ENCODE measurements around the gene ADH4.
"Not testable (repeated sequence)": the region's sequence is repeated elsewhere in the genome, so short reads cannot be mapped to it uniquely, and the experiment has no call there.

The ADH4 gene

GRCh38 chr4:99136329-99136728 is 7.8 kb downstream of the ADH4 start:
- no peak overlapping the region for H3K27ac ChIP-seq (ENCODE audit: low read length)
- no peaks in the 10 kb centered on the region for H3K36me3 ChIP-seq (ENCODE audit: control insufficient read depth, insufficient read depth, low read length)
- no peaks in the 10 kb centered on the region for H3K4me1 ChIP-seq (ENCODE audit: control insufficient read depth, insufficient read depth, low read length)
- no peaks in the 10 kb centered on the region for H3K27me3 ChIP-seq (ENCODE audit: control insufficient read depth, insufficient read depth, low read length)
- no peak overlapping the region for H3K4me3 ChIP-seq (ENCODE audit: low read length)
- no peaks in the 10 kb centered on the region for H3K9me3 ChIP-seq (ENCODE audit: control insufficient read depth, insufficient read depth, low read length)
- DNase-seq (ENCODE audit: low read depth, low spot score) = no peak

- no peaks in the 10 kb centered on the region for H3K27me3 ChIP-seq (ENCODE audit: control insufficient read depth, insufficient read depth, low read length)
- H3K4me3 ChIP-seq (ENCODE audit: low read length) = no peak overlapping the region
- WGBS (ENCODE audit: insufficient coverage, insufficient read length) = no CpG with 5 or more reads among the region's 3 CpGs
- H3K36me3 ChIP-seq (ENCODE audit: control insufficient read depth, insufficient read depth, low read length) = no peaks in the 10 kb centered on the region
- no peak overlapping the region for H3K27ac ChIP-seq (ENCODE audit: low read length)
- H3K4me1 ChIP-seq (ENCODE audit: control insufficient read depth, insufficient read depth, low read length) = no peaks in the 10 kb centered on the region
- no peaks in the 10 kb centered on the region for H3K9me3 ChIP-seq (ENCODE audit: control insufficient read depth, insufficient read depth, low read length)
- no peak for DNase-seq (ENCODE audit: low read depth, low spot score)
Measured at GRCh38 chr4:99135541-99136162, 8.4 kb downstream of the ADH4 start.

- 100% methylated on average over 1 of the region's 3 CpGs for WGBS (ENCODE audit: insufficient coverage, insufficient read length)
- Histone ChIP-seq H3K27ac (ENCODE audit: low read length) (no peak overlapping the region), H3K4me1 (ENCODE audit: control insufficient read depth, insufficient read depth, low read length) (no peaks in the 10 kb centered on the region), H3K27me3 (ENCODE audit: control insufficient read depth, insufficient read depth, low read length) (no peaks in the 10 kb centered on the region), H3K4me3 (ENCODE audit: low read length) (no peak overlapping the region), H3K9me3 (ENCODE audit: control insufficient read depth, insufficient read depth, low read length) (no peaks in the 10 kb centered on the region), H3K36me3 (ENCODE audit: control insufficient read depth, insufficient read depth, low read length) (no peaks in the 10 kb centered on the region)
- no peak for DNase-seq (ENCODE audit: low read depth, low spot score)
Measured at GRCh38 chr4:99134586-99134985, 9.5 kb downstream of the ADH4 start.

- Histone ChIP-seq H3K4me3 (ENCODE audit: low read length) (no peak overlapping the region), H3K27ac (ENCODE audit: low read length) (no peak overlapping the region), H3K4me1 (ENCODE audit: control insufficient read depth, insufficient read depth, low read length) (no peaks in the 10 kb centered on the region), H3K27me3 (ENCODE audit: control insufficient read depth, insufficient read depth, low read length) (no peaks in the 10 kb centered on the region), H3K36me3 (ENCODE audit: control insufficient read depth, insufficient read depth, low read length) (no peaks in the 10 kb centered on the region), H3K9me3 (ENCODE audit: control insufficient read depth, insufficient read depth, low read length) (no peaks in the 10 kb centered on the region)
- DNase-seq (ENCODE audit: low read depth, low spot score) = no peak
- WGBS (ENCODE audit: insufficient coverage, insufficient read length) = no CpG with 5 or more reads among the region's 2 CpGs
Measured at GRCh38 chr4:99131378-99131777, 12.7 kb downstream of the ADH4 start.

GRCh38 chr4:99126376-99126775 is 17.7 kb downstream of the ADH4 start:
- Histone ChIP-seq H3K36me3 (ENCODE audit: control insufficient read depth, insufficient read depth, low read length) (no peaks in the 10 kb centered on the region), H3K27ac (ENCODE audit: low read length) (no peak overlapping the region), H3K4me1 (ENCODE audit: control insufficient read depth, insufficient read depth, low read length) (no peaks in the 10 kb centered on the region), H3K4me3 (ENCODE audit: low read length) (no peak overlapping the region), H3K9me3 (ENCODE audit: control insufficient read depth, insufficient read depth, low read length) (no peaks in the 10 kb centered on the region), H3K27me3 (ENCODE audit: control insufficient read depth, insufficient read depth, low read length) (no peaks in the 10 kb centered on the region)
- no peak for DNase-seq (ENCODE audit: low read depth, low spot score)
- no CpG with 5 or more reads among the region's 1 CpG for WGBS (ENCODE audit: insufficient coverage, insufficient read length)

- Histone ChIP-seq H3K36me3 (ENCODE audit: control insufficient read depth, insufficient read depth, low read length) (no peaks in the 10 kb centered on the region), H3K27ac (ENCODE audit: low read length) (no peak overlapping the region), H3K4me3 (ENCODE audit: low read length) (no peak overlapping the region), H3K9me3 (ENCODE audit: control insufficient read depth, insufficient read depth, low read length) (no peaks in the 10 kb centered on the region), H3K4me1 (ENCODE audit: control insufficient read depth, insufficient read depth, low read length) (no peaks in the 10 kb centered on the region), H3K27me3 (ENCODE audit: control insufficient read depth, insufficient read depth, low read length) (no peaks in the 10 kb centered on the region)
- no peak for DNase-seq (ENCODE audit: low read depth, low spot score)
- no CpG with 5 or more reads among the region's 4 CpGs for WGBS (ENCODE audit: insufficient coverage, insufficient read length)
Measured at GRCh38 chr4:99121008-99121407, 23.1 kb downstream of the ADH4 start.

- no peaks in the 10 kb centered on the region for H3K36me3 ChIP-seq (ENCODE audit: control insufficient read depth, insufficient read depth, low read length)
- H3K9me3 ChIP-seq (ENCODE audit: control insufficient read depth, insufficient read depth, low read length) = no peaks in the 10 kb centered on the region
- no peak overlapping the region for H3K4me3 ChIP-seq (ENCODE audit: low read length)
- no peak overlapping the region for H3K27ac ChIP-seq (ENCODE audit: low read length)
- DNase-seq (ENCODE audit: low read depth, low spot score) = no peak
- WGBS (ENCODE audit: insufficient coverage, insufficient read length) = no CpG with 5 or more reads among the region's 5 CpGs
- no peaks in the 10 kb centered on the region for H3K4me1 ChIP-seq (ENCODE audit: control insufficient read depth, insufficient read depth, low read length)
- no peaks in the 10 kb centered on the region for H3K27me3 ChIP-seq (ENCODE audit: control insufficient read depth, insufficient read depth, low read length)
Measured at GRCh38 chr4:99120501-99120900, 23.6 kb downstream of the ADH4 start.

GRCh38 chr4:99117876-99118693 is 26.0 kb downstream of the ADH4 start:
- no CpG with 5 or more reads among the region's 9 CpGs for WGBS (ENCODE audit: insufficient coverage, insufficient read length)
- no peaks in the 10 kb centered on the region for H3K27me3 ChIP-seq (ENCODE audit: control insufficient read depth, insufficient read depth, low read length)
- H3K4me3 ChIP-seq (ENCODE audit: low read length) = no peak overlapping the region
- no peak overlapping the region for H3K27ac ChIP-seq (ENCODE audit: low read length)
- H3K9me3 ChIP-seq (ENCODE audit: control insufficient read depth, insufficient read depth, low read length) = no peaks in the 10 kb centered on the region
- H3K4me1 ChIP-seq (ENCODE audit: control insufficient read depth, insufficient read depth, low read length) = no peaks in the 10 kb centered on the region
- DNase-seq (ENCODE audit: low read depth, low spot score) = no peak
- H3K36me3 ChIP-seq (ENCODE audit: control insufficient read depth, insufficient read depth, low read length) = no peaks in the 10 kb centered on the region

GRCh38 chr4:99117122-99117841 is 26.8 kb downstream of the ADH4 start:
- H3K9me3 ChIP-seq (ENCODE audit: control insufficient read depth, insufficient read depth, low read length); H3K27ac ChIP-seq (ENCODE audit: low read length); H3K4me3 ChIP-seq (ENCODE audit: low read length); DNase-seq (ENCODE audit: low read depth, low spot score); H3K4me1 ChIP-seq (ENCODE audit: control insufficient read depth, insufficient read depth, low read length); H3K27me3 ChIP-seq (ENCODE audit: control insufficient read depth, insufficient read depth, low read length); H3K36me3 ChIP-seq (ENCODE audit: control insufficient read depth, insufficient read depth, low read length): not testable (repeated sequence)
- no CpG with 5 or more reads among the region's 29 CpGs for WGBS (ENCODE audit: insufficient coverage, insufficient read length)

- WGBS (ENCODE audit: insufficient coverage, insufficient read length) = no CpG with 5 or more reads among the region's 12 CpGs
- not testable (repeated sequence) for H3K9me3 ChIP-seq (ENCODE audit: control insufficient read depth, insufficient read depth, low read length)
Measured at GRCh38 chr4:99109286-99109685, 34.8 kb downstream of the ADH4 start.

More at GRCh38 chr4:99109286-99109685, 34.8 kb downstream of the ADH4 start:
- H3K36me3 ChIP-seq (ENCODE audit: control insufficient read depth, insufficient read depth, low read length); DNase-seq (ENCODE audit: low read depth, low spot score); H3K4me3 ChIP-seq (ENCODE audit: low read length); H3K4me1 ChIP-seq (ENCODE audit: control insufficient read depth, insufficient read depth, low read length); H3K27me3 ChIP-seq (ENCODE audit: control insufficient read depth, insufficient read depth, low read length); H3K27ac ChIP-seq (ENCODE audit: low read length): not testable (repeated sequence)

Measured in iPS DF 6.9 (cell line).